Omental fat pad (tissue), 4 donors: Measurements from ENCODE around the gene THAP10. TPM values are rescaled to one million over a fixed set of nuclear protein-coding genes. Genes with fewer than 3 reads are reported as not detected.
"Not testable (repeated sequence)": the region's sequence is repeated elsewhere in the genome, so short reads cannot be mapped to it uniquely, and the experiment has no call there.

Experiments used
- ATAC-seq: fragments of 150-250 bp; one replicate; pipeline ENCODE4 v1.9.1; 2016; ENCODE audit warnings: mild to moderate bottlenecking, moderate library complexity; ENCODE audit not compliant: low FRiP score
- DNase-seq: peaks from one replicate; pipeline ENCODE4 v3.0.0-alpha.2; 2019; ENCODE audit warnings: low spot score
- CTCF ChIP-seq, 3 donors: fragments of 450-650 bp; IDR thresholded peaks; one replicate each; pipeline ENCODE4 v1.5.1; 2016 to 2017; ENCODE audit warnings: antibody characterized with exemption in 3 of 3, mild to moderate bottlenecking in 3 of 3, moderate library complexity in 2 of 3
- total RNA-seq, 4 donors: library from RNA; depleted of rRNA; stranded (reverse); fragments of >200 nt; gene quantifications; one replicate each; pipeline ENCODE4 v1.1.0, GENCODE V29; 2016

Gene THAP10
- total RNA-seq = 1 to 10 TPM in 2 of 4 donors, under 1 TPM in 2; 0.48 to 3.5 (median 1.1) TPM

GRCh38 chr15:70892002-70892911 lies at the start of gene THAP10, which contains the start of gene LRRC49:
Gene THAP10, minus strand, starts transcription at chr15:70892433. Its CDS starts 161 bp downstream, at chr15:70892272.
Gene LRRC49, plus strand, starts transcription at chr15:70892826. Its CDS starts 69 bp downstream, at chr15:70892895.
- TF ChIP-seq CTCF (IDR thresholded peaks at IDR 0.05) = no peak

GRCh38 chr15:70936326-70936725 lies 44.1 kb upstream of the THAP10 start:
- TF ChIP-seq CTCF (IDR thresholded peaks at IDR 0.05) = no peak
- DNase-seq (no peak), ATAC-seq (no peak)

More at GRCh38 chr15:70892002-70892911, at the start of gene THAP10, which contains the start of gene LRRC49:
- DNase-seq (peak; percentile 69), ATAC-seq (peak; percentile 94)

GRCh38 chr15:70935631-70936030 lies 43.4 kb upstream of the THAP10 start:
- no peak for ATAC-seq
- TF ChIP-seq CTCF (IDR thresholded peaks at IDR 0.05) = no peak
- DNase-seq = no peak

GRCh38 chr15:70933411-70933810 lies 41.2 kb upstream of the THAP10 start:
- no peak for DNase-seq
- TF ChIP-seq CTCF (IDR thresholded peaks at IDR 0.05) = no peak
- no peak for ATAC-seq

GRCh38 chr15:70932397-70932796 lies 40.2 kb upstream of the THAP10 start:
- no peak for DNase-seq
- ATAC-seq = no peak
- no peak for TF ChIP-seq CTCF (IDR thresholded peaks at IDR 0.05)

DNA sequence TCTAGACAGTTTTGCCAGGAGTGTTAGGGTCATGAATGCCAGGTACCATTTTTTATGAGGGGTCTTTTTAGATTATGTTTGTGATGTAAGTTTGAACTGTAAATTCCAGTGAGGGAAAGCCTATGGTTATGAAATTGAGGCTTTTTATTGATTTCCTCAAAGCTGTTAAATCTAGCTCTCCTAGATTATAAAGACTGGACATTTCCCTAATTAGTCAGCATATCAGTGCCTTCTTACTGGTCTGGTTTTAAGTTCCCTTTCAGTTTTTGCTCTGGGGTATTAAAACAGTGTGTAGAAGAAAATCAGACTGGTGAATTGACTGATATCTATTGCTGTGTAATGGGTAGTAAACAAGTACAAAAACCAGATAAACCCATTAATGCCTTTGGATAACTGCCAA lies 39.6 kb upstream of the THAP10 start:
- no peak for ATAC-seq
- DNase-seq = no peak
- TF ChIP-seq CTCF (IDR thresholded peaks at IDR 0.05) = no peak

DNA sequence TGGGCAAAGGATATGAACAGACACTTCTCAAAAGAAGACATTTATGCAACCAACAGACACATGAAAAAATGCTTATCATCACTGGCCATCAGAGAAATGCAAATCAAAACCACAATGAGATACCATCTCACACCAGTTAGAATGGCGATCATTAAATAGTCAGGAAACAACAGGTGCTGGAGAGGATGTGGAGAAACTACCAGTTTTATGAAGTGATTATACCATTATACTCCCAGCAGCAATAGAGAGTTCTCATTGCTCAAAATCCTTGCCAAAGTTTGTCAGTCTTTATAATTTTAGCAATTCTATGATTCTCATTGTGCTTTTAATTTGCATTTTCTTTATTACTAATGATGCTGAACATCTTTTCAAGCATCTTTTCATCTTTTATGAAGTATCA lies 34.7 kb upstream of the THAP10 start:
- ATAC-seq, DNase-seq: not testable (repeated sequence)
